ENCODE results near the gene DHX30. TPM values are rescaled to one million over a fixed set of nuclear protein-coding genes. Genes with fewer than 3 reads are reported as not detected.

The DHX30 gene
- polyA plus RNA-seq, 1 donor from 2014 or later: 33.5 TPM

DNA sequence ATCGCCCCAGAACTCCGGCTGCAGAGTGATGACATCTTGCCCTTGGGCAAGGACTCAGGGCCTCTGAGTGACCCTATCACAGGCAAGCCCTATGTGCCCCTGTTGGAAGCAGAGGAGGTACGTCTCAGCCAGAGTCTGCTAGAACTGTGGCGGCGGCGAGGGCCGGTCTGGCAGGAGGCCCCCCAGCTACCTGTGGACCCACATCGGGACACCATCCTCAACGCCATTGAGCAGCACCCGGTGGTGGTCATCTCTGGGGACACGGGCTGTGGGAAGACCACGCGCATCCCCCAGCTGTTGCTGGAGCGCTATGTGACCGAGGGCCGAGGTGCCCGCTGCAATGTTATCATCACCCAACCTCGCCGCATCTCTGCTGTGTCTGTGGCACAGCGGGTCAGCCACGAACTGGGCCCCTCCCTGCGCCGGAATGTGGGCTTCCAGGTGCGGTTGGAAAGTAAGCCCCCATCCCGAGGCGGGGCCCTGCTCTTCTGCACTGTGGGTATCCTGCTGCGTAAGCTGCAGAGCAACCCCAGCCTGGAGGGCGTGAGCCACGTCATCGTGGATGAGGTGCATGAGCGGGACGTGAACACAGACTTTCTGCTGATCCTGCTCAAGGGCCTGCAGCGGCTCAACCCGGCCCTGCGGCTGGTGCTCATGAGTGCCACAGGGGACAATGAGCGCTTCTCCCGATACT, 43.4 kb downstream of the DHX30 start:
- Mint-ChIP-seq H3K9me3 (no peaks in the 10 kb centered on the region), H3K4me1 (no peaks in the 10 kb centered on the region), H3K4me3 (no peak overlapping the region), H3K27me3 (no peaks in the 10 kb centered on the region), H3K36me3 (peaks cover 3% of the 10 kb centered on the region), H3K27ac (no peak overlapping the region)

GRCh38 chr3:47846880-47847248, 43.9 kb downstream of the DHX30 start:
- Mint-ChIP-seq H3K27me3 (no peaks in the 10 kb centered on the region), H3K4me1 (no peaks in the 10 kb centered on the region), H3K9me3 (no peaks in the 10 kb centered on the region), H3K36me3 (peaks cover 3% of the 10 kb centered on the region), H3K27ac (no peak overlapping the region), H3K4me3 (no peak overlapping the region)

DNA sequence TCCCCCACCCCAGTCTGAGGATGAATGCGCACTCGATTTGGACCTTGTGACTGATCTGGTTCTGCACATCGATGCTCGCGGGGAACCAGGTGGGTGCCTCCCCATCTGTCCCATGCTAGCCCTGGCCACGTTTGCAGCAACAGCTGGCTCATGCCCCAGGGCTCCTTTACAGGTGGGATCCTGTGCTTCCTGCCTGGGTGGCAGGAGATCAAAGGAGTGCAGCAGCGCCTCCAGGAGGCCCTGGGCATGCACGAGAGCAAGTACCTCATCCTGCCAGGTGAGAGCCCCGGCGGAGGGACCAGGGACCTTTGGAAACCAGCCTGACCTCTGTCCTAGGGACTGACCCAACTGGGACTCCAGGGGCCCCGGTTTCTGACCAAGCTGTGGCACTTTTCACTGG, 44.3 kb downstream of the DHX30 start:
- Mint-ChIP-seq H3K36me3 (peaks cover 3% of the 10 kb centered on the region), H3K4me1 (no peaks in the 10 kb centered on the region), H3K27me3 (no peaks in the 10 kb centered on the region), H3K27ac (no peak overlapping the region), H3K4me3 (no peak overlapping the region), H3K9me3 (no peaks in the 10 kb centered on the region)

DNA sequence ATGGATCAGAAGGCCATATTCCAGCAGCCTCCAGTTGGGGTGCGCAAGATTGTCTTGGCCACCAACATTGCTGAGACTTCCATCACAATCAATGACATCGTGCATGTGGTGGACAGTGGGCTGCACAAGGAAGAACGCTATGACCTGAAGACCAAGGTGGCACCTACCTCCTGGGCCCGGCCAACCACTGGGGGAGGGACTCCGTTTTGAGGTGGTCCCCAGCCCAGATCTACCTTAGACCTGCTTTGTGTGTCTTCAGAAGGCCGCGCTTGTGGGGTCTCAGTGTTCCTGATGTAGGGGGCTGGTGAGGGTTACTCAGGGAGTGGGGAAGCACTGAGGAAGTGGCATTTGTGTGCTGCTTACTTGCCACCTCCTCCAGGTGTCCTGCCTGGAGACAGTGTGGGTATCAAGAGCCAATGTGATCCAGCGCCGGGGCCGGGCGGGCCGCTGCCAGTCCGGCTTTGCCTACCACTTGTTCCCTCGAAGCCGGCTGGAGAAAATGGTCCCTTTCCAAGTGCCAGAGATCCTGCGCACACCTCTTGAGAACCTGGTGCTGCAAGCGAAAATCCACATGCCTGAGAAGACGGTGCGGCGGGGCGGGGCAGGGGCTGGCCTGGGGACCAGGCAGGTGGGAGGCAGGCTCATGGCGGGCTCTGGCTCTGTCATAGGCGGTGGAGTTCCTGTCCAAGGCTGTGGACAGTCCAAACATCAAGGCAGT, 45.0 kb downstream of the DHX30 start:
- Mint-ChIP-seq H3K27me3 (no peaks in the 10 kb centered on the region), H3K27ac (no peak overlapping the region), H3K4me1 (no peaks in the 10 kb centered on the region), H3K9me3 (no peaks in the 10 kb centered on the region), H3K36me3 (peaks cover 3% of the 10 kb centered on the region), H3K4me3 (peak overlapping the region in 2 of 4 donors; percentile 0 to 27)

DNA sequence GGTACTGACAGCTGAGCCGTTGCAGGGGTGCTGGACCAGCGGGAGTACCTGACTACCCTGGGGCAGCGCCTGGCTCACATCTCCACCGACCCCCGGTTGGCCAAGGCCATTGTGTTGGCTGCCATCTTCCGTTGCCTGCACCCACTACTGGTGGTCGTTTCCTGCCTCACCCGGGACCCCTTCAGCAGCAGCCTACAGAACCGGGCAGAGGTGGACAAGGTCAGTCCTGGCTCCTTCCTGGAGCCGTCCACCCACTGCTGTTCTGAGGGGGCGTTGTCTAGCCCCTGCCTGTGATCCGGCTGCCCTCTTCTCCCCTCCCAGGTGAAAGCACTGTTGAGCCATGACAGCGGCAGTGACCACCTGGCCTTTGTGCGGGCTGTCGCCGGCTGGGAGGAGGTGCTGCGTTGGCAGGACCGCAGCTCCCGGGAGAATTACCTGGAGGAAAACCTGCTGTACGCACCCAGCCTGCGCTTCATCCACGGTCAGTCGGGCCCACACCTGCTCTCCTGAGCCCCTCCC, 45.7 kb downstream of the DHX30 start:
- Mint-ChIP-seq H3K36me3 (peaks cover 3% of the 10 kb centered on the region), H3K4me3 (no peak overlapping the region)

GRCh38 chr3:47849186-47849698, 46.3 kb downstream of the DHX30 start:
- Mint-ChIP-seq H3K27me3 (no peaks in the 10 kb centered on the region), H3K9me3 (no peaks in the 10 kb centered on the region), H3K36me3 (peaks cover 5% of the 10 kb centered on the region), H3K4me1 (no peaks in the 10 kb centered on the region), H3K27ac (peak overlapping the region in 1 of 3 donors; percentile 21), H3K4me3 (no peak overlapping the region)

More for the DNA sequence above, 45.7 kb downstream of the DHX30 start:
- Mint-ChIP-seq H3K4me1 (no peaks in the 10 kb centered on the region), H3K27ac (peak overlapping the region in 1 of 3 donors; percentile 21), H3K9me3 (no peaks in the 10 kb centered on the region), H3K27me3 (no peaks in the 10 kb centered on the region)

- H3K27ac Mint-ChIP-seq: peak overlapping the region; percentile 6 to 71 (median 41)
- H3K9me3 Mint-ChIP-seq: no peaks in the 10 kb centered on the region
- H3K36me3 Mint-ChIP-seq: peaks cover 5% of the 10 kb centered on the region
- no peaks in the 10 kb centered on the region for H3K4me1 Mint-ChIP-seq
- no peaks in the 10 kb centered on the region for H3K27me3 Mint-ChIP-seq
- H3K4me3 Mint-ChIP-seq: peak overlapping the region in 1 of 4 donors; percentile 56
These were observed 47.0 kb downstream of the DHX30 start for GRCh38 chr3:47849699-47850563.

GRCh38 chr3:47850564-47851410, 47.8 kb downstream of the DHX30 start:
- Mint-ChIP-seq H3K4me3 (peak overlapping the region in 1 of 4 donors; percentile 56), H3K9me3 (no peaks in the 10 kb centered on the region), H3K27ac (peak overlapping the region; percentile 6 to 71 (median 41)), H3K36me3 (peaks cover 2% of the 10 kb centered on the region), H3K4me1 (no peaks in the 10 kb centered on the region), H3K27me3 (no peaks in the 10 kb centered on the region)

DNA sequence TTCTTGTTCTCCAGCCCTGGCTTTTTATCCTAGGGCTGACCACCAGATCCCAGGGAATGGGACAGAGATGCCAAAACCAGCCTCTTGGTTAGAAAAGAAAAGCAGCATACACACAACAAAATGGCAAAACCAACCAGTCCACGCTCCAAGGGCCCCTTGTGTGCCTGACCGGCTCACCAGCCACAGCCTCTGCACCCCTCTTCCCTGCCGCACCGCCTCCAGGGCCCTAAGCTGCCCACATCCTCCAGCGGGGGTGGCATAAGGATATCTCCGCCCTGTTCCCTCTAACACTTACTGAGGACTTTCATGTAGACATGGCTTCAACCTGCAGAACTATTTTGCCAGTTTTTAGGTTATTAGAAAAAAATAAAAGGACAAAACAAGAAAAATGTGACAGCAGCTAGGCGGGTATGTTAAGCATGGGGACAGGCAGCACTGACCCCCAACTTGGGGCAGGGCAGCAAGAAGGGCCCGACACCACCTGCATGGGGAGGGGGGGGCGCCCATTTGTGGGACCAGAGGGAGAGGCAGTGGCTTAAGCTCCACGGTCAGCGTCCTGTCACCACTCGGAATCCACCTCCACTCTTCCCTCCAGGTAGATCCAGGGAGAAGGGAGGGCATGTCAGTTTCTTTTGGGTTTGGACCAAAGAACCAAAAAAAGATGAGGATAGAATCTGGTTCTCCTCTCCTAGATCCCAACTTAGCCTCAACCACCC, 49.1 kb downstream of the DHX30 start:
- no peaks in the 10 kb centered on the region for H3K4me1 Mint-ChIP-seq

GRCh38 chr3:47852604-47853602, 50.0 kb downstream of the DHX30 start:
- no peaks in the 10 kb centered on the region for H3K9me3 Mint-ChIP-seq
- H3K27ac Mint-ChIP-seq: peak overlapping the region in 1 of 3 donors; percentile 64
- no peaks in the 10 kb centered on the region for H3K4me1 Mint-ChIP-seq
- peaks cover 6% of the 10 kb centered on the region for H3K36me3 Mint-ChIP-seq
- no peak overlapping the region for H3K4me3 Mint-ChIP-seq
- H3K27me3 Mint-ChIP-seq: no peaks in the 10 kb centered on the region

More for the DNA sequence above, 49.1 kb downstream of the DHX30 start:
- H3K27me3 Mint-ChIP-seq: no peaks in the 10 kb centered on the region
- peak overlapping the region in 1 of 3 donors; percentile 64 for H3K27ac Mint-ChIP-seq
- H3K9me3 Mint-ChIP-seq: no peaks in the 10 kb centered on the region
- peaks cover 6% of the 10 kb centered on the region for H3K36me3 Mint-ChIP-seq
- H3K4me3 Mint-ChIP-seq: no peak overlapping the region

- Mint-ChIP-seq H3K4me3 (no peak overlapping the region), H3K27me3 (no peaks in the 10 kb centered on the region), H3K36me3 (peaks cover 6% of the 10 kb centered on the region), H3K4me1 (peaks cover 0 to 2% (median 0%) of the 10 kb centered on the region in 3 donors), H3K27ac (peak overlapping the region in 2 of 3 donors; percentile 47 to 84), H3K9me3 (no peaks in the 10 kb centered on the region)
These were observed 51.3 kb downstream of the DHX30 start for GRCh38 chr3:47854267-47854666.

DNA sequence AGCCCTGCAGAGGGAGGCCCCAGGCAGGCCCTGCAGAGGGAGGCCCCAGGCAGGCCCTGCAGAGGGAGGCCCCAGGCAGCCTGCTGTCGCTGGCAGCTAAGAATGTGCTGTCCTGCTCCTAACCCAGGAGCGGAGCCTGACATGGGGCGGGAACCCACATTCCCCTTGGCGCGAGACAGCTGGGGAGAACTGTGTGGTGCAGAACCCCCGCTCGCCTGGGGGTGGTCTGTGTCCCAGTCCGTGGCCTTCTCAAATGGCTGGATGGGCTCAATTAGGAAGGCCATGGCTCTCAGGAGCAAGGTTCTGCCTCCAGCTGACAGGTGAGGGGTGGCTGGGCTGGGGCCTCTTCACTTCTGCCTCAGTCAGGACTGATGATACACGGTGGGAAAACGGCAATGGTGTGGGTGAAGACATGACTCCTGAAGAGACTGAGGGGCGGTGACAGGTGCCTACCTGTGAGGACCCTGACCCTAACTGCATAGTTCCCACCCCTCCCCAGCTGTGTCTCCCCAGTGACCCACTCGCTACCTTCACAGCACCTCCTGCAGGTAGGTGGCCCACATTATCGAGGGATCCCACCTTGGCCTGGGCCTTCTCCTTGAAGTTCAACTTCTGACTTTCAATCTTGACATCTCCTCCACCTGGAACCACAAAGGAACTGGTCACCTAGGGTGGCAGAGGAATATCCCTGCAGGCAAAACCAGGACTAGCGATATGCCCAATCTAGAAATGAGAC, 52.0 kb downstream of the DHX30 start:
- H3K27ac Mint-ChIP-seq: peak overlapping the region in 1 of 3 donors; percentile 81
- H3K36me3 Mint-ChIP-seq: peaks cover 6% of the 10 kb centered on the region
- no peaks in the 10 kb centered on the region for H3K9me3 Mint-ChIP-seq
- H3K27me3 Mint-ChIP-seq: no peaks in the 10 kb centered on the region
- peaks cover 0 to 2% (median 0%) of the 10 kb centered on the region in 3 donors for H3K4me1 Mint-ChIP-seq
- peak overlapping the region in 1 of 4 donors; percentile 3 for H3K4me3 Mint-ChIP-seq
